IMR-90 (cell line): ENCODE measurements around the gene PMCH. TPM values are rescaled to one million over a fixed set of nuclear protein-coding genes. Genes with fewer than 3 reads are reported as not detected.

Experiments
- ATAC-seq: fragments of 200-7000 bp; cut with Tn5 transposase; 2 replicates; pipeline ENCODE4 v1.9.1; 2020; ENCODE audit warnings: low read depth, mild to moderate bottlenecking, moderate library complexity
- BruUV-seq: library from RNA; stranded (reverse); fragments of 400-500 nt; replicated peaks from 2 replicates; lab custom pipeline; 2021; lab: Mats Ljungman, UMichigan
- CTCF ChIA-PET: fragments of 300-600 bp; formaldehyde crosslinking; extraction: SDS; loops from one replicate; lab custom pipeline; 2021; ENCODE audit warnings: antibody characterized with exemption; lab: Yijun Ruan, JAX
- POLR2A ChIA-PET: fragments of 300-600 bp; sonication (Branson Sonifier 250); formaldehyde crosslinking; loops from one replicate; lab custom pipeline; 2022; ENCODE audit warnings: antibody characterized with exemption; ENCODE audit not compliant: unreplicated experiment; lab: Charles Lee
- DNase-seq: peaks from one replicate; pipeline ENCODE4 v3.0.0; 2013
- H2AFZ ChIP-seq: replicated peaks from 2 replicates; pipeline ENCODE3; 2013; ENCODE audit warnings: low read length, mild to moderate bottlenecking; ENCODE audit not compliant: poor library complexity
- H2AK5ac ChIP-seq: 2 replicates; pipeline ENCODE4 v1.6.1; 2013; ENCODE audit warnings: low read depth, low read length, inconsistent platforms
- H2AK9ac ChIP-seq: replicated peaks from 2 replicates; pipeline ENCODE3; 2013; ENCODE audit warnings: mild to moderate bottlenecking, low read depth, low read length, moderate library complexity; ENCODE audit not compliant: poor library complexity
- H2BK120ac ChIP-seq: 2 replicates; pipeline ENCODE4 v1.6.1; 2013; ENCODE audit warnings: low read depth, low read length, inconsistent platforms
- H2BK15ac ChIP-seq: 3 replicates; pipeline ENCODE4 v1.6.1; 2013; ENCODE audit warnings: low read depth, low read length, inconsistent platforms
- H2BK20ac ChIP-seq: 2 replicates; pipeline ENCODE4 v1.6.1; 2013; ENCODE audit warnings: low read depth, mild to moderate bottlenecking, inconsistent platforms, low read length, moderate library complexity
- H2BK5ac ChIP-seq: 2 replicates; pipeline ENCODE4 v1.6.1; 2013; ENCODE audit warnings: mild to moderate bottlenecking, low read depth, low read length, inconsistent platforms; ENCODE audit not compliant: poor library complexity, severe bottlenecking
- H3K14ac ChIP-seq: replicated peaks from 2 replicates; pipeline ENCODE4 v1.6.1; 2013; ENCODE audit warnings: low read depth, low read length, inconsistent platforms
- H3K18ac ChIP-seq: 2 replicates; pipeline ENCODE4 v1.6.1; 2013; ENCODE audit warnings: low read depth, low read length, control low read depth
- H3K23ac ChIP-seq: 2 replicates; pipeline ENCODE4 v1.6.1; 2013; ENCODE audit warnings: low read depth, low read length, inconsistent platforms
- H3K27ac ChIP-seq: 2 replicates; pipeline ENCODE4 v1.5.1; 2013; ENCODE audit warnings: mild to moderate bottlenecking, control low read depth, low read length; ENCODE audit not compliant: insufficient read depth
- H3K27me3 ChIP-seq: 2 replicates; pipeline ENCODE4 v1.6.1; 2013; ENCODE audit warnings: low read length; ENCODE audit not compliant: control insufficient read depth, insufficient read depth
- H3K36me3 ChIP-seq: 2 replicates; pipeline ENCODE4 v1.6.1; 2013; ENCODE audit warnings: low read length, mixed read lengths; ENCODE audit not compliant: control insufficient read depth, insufficient read depth
- H3K4ac ChIP-seq: 2 replicates; pipeline ENCODE4 v1.6.1; 2013; ENCODE audit warnings: low read depth, low read length, inconsistent platforms
- H3K4me1 ChIP-seq: 2 replicates; pipeline ENCODE4 v1.6.1; 2013; ENCODE audit warnings: low read length, mixed read lengths; ENCODE audit not compliant: control insufficient read depth, insufficient read depth
- H3K4me2 ChIP-seq: 2 replicates; pipeline ENCODE4 v1.6.1; 2013; ENCODE audit warnings: low read depth, mild to moderate bottlenecking, control low read depth, low read length, moderate library complexity
- H3K4me3 ChIP-seq: 2 replicates; pipeline ENCODE4 v1.5.1; 2013; ENCODE audit warnings: low read depth, mild to moderate bottlenecking, control low read depth, low read length, moderate library complexity; ENCODE audit not compliant: insufficient read depth
- H3K56ac ChIP-seq: 2 replicates; pipeline ENCODE4 v1.6.1; 2013; ENCODE audit warnings: low read length, inconsistent platforms; ENCODE audit not compliant: insufficient read depth; ENCODE audit errors: extremely low read depth
- H3K79me1 ChIP-seq, 2 experiments: 2 replicates each; pipeline ENCODE4 v1.6.1; 2013; ENCODE audit warnings: low read length in 2 of 2, inconsistent platforms in 1 of 2, low read depth in 1 of 2
- H3K9ac ChIP-seq: 2 replicates; pipeline ENCODE4 v1.6.1; 2013; ENCODE audit warnings: low read depth, low read length, control low read depth
- H3K9me1 ChIP-seq: 2 replicates; pipeline ENCODE4 v1.6.1; 2013; ENCODE audit warnings: low read length, inconsistent platforms; ENCODE audit not compliant: insufficient read depth
- H3K9me3 ChIP-seq: 2 replicates; pipeline ENCODE4 v1.6.1; 2013; ENCODE audit warnings: low read length; ENCODE audit not compliant: control insufficient read depth, insufficient read depth
- H4K20me1 ChIP-seq: 2 replicates; pipeline ENCODE4 v1.6.1; 2013; ENCODE audit warnings: low read length, inconsistent platforms; ENCODE audit not compliant: insufficient read depth
- H4K5ac ChIP-seq: 2 replicates; pipeline ENCODE4 v1.6.1; 2013; ENCODE audit warnings: mild to moderate bottlenecking, low read depth, low read length, control low read depth
- H4K8ac ChIP-seq, 2 experiments: 2 replicates each; pipeline ENCODE4 v1.6.1; 2013; ENCODE audit warnings: low read depth in 2 of 2, low read length in 2 of 2, control low read depth in 1 of 2, inconsistent platforms in 1 of 2
- H4K91ac ChIP-seq: 2 replicates; pipeline ENCODE4 v1.6.1; 2013; ENCODE audit warnings: low read depth, low read length, inconsistent platforms; ENCODE audit not compliant: insufficient read depth
- CTCF ChIP-seq: conservative IDR thresholded peaks from 2 replicates; pipeline ENCODE4 v1.5.1; 2012; ENCODE audit warnings: mild to moderate bottlenecking, low read depth, low read length, improper control_type of control experiment
- MAFK ChIP-seq: IDR thresholded peaks from 2 replicates; pipeline ENCODE4 v1.6.1; 2012; ENCODE audit warnings: low read depth, low read length, improper control_type of control experiment
- MAZ ChIP-seq: IDR thresholded peaks from 2 replicates; pipeline ENCODE4 v1.6.1; 2012; ENCODE audit warnings: low read depth, mild to moderate bottlenecking, low read length, improper control_type of control experiment, moderate library complexity, borderline replicate concordance
- MXI1 ChIP-seq: IDR thresholded peaks from 2 replicates; pipeline ENCODE4 v1.6.1; 2012; ENCODE audit warnings: low read depth, mild to moderate bottlenecking, low read length, moderate library complexity, borderline replicate concordance
- RAD21 ChIP-seq: IDR thresholded peaks from 2 replicates; pipeline ENCODE4 v1.6.1; 2012; ENCODE audit warnings: low read length, improper control_type of control experiment
- RCOR1 ChIP-seq: IDR thresholded peaks from 2 replicates; pipeline ENCODE4 v1.6.1; 2012; ENCODE audit warnings: mild to moderate bottlenecking, low read length, improper control_type of control experiment; ENCODE audit not compliant: insufficient replicate concordance
- USF2 ChIP-seq: fragments of 150-350 bp; IDR thresholded peaks from 2 replicates; pipeline ENCODE4 v1.6.1; 2017; ENCODE audit warnings: mild to moderate bottlenecking, antibody characterized with exemption, low read length, low read depth
- WGBS, 2 experiments: methylation state at CpG; one replicate each; pipeline versions ENCODE4 v1.1.5 to v1.1.7; 2013; ENCODE audit warnings: missing lambda C conversion rate in 2 of 2; ENCODE audit not compliant: insufficient read length in 1 of 2; ENCODE audit errors: extremely low coverage in 2 of 2; 5-methylcytosine and 5-hydroxymethylcytosine counted together
- dilution Hi-C: fragments of 300-500 bp; cut with HindIII; formaldehyde crosslinking; loops from one replicate; pipeline ENCODE4 v1.14.3; 2018; ENCODE audit warnings: low sequenced_read_pairs; ENCODE audit not compliant: unreplicated experiment
- in situ Hi-C: fragments of 300-500 bp; cut with MboI; formaldehyde crosslinking; loops from 3 replicates; pipeline ENCODE4 v1.14.3; 2019; ENCODE audit warnings: low sequenced_read_pairs, inconsistent platforms, mixed read lengths
- intact Hi-C: fragments of 100-400 bp; cut with micrococcal nuclease; formaldehyde crosslinking; loops from 2 replicates; pipeline ENCODE4 v1.10.0; 2022
- polyA plus RNA-seq, 3 experiments: library from polyadenylated mRNA; depleted of rRNA; stranded (reverse); fragments of >200 nt; gene quantifications; 2 replicates each; pipeline ENCODE4 v1.2.3, GENCODE V29; 2012; ENCODE audit warnings: low replicate concordance in 1 of 3
- total RNA-seq: library from RNA; depleted of rRNA; stranded (reverse); fragments of >200 nt; gene quantifications from 2 replicates; pipeline ENCODE4 v1.2.3, GENCODE V29; 2012

The PMCH gene
- total and polyA plus RNA-seq, 2 of the 4 experiments (the other 2 are of a cell fraction): not detected

- BruUV-seq: no TSS peak
- no peak overlapping the region for H3K4ac ChIP-seq
- no peak overlapping the region for H2BK15ac ChIP-seq
- ATAC-seq (no peak), DNase-seq (no peak)
- no peak overlapping the region for H4K91ac ChIP-seq
- H3K18ac ChIP-seq: no peak overlapping the region
- H2AK5ac ChIP-seq: no peak overlapping the region
- no peak overlapping the region for H4K5ac ChIP-seq
- H3K27ac ChIP-seq: no peak overlapping the region
- ChIA-PET CTCF (no interaction called here), POLR2A (no interaction called here)
- H4K8ac ChIP-seq: no peak overlapping the region
- no peak overlapping the region for H3K23ac ChIP-seq
- no peak overlapping the region for H3K4me2 ChIP-seq
- dilution Hi-C loops: no loop called here
- peaks cover 4% of the 10 kb centered on the region for H3K9me1 ChIP-seq
- no peak for TF ChIP-seq USF2
- no peak for TF ChIP-seq CTCF
- no peak for TF ChIP-seq MXI1
- TF ChIP-seq RCOR1: no peak
- TF ChIP-seq MAFK: no peak
- TF ChIP-seq MAZ: no peak
- TF ChIP-seq RAD21: no peak
- H2BK120ac ChIP-seq: no peak overlapping the region
- H3K9ac ChIP-seq: no peak overlapping the region
- no peaks in the 10 kb centered on the region for H4K20me1 ChIP-seq
- in situ Hi-C loops: no loop called here
- H2AK9ac ChIP-seq: no peak overlapping the region
- no peak overlapping the region for H2BK5ac ChIP-seq
- no peaks in the 10 kb centered on the region for H3K27me3 ChIP-seq
- H3K14ac ChIP-seq: no peak overlapping the region
- no peak overlapping the region for H3K56ac ChIP-seq
- no peaks in the 10 kb centered on the region for H3K9me3 ChIP-seq
- no peaks in the 10 kb centered on the region for H3K36me3 ChIP-seq
- H2BK20ac ChIP-seq: no peak overlapping the region
- H3K79me1 ChIP-seq: no peaks in the 10 kb centered on the region
- H2AFZ ChIP-seq: no peak overlapping the region
- intact Hi-C loops: no loop called here
- no peak overlapping the region for H3K4me3 ChIP-seq
- no CpG with 5 or more reads among the region's 3 CpGs for WGBS, 2 experiments
- no peaks in the 10 kb centered on the region for H3K4me1 ChIP-seq
These were observed 3.9 kb upstream of the PMCH start for GRCh38 chr12:102201436-102202061.
